B cell (primary cell): ENCODE data around the gene STMN3.

Experiments
- CTCF ChIP-seq: fragments of 200-600 bp; IDR thresholded peaks from one replicate; pipeline ENCODE4 v1.8.0; 2022; ENCODE audit warnings: antibody characterized with exemption, mild to moderate bottlenecking
- EZH2 ChIP-seq: IDR thresholded peaks from 2 replicates; pipeline ENCODE4 v1.6.1; 2012; ENCODE audit warnings: borderline replicate concordance, low read depth, mild to moderate bottlenecking, moderate library complexity, low read length; ENCODE audit not compliant: insufficient read depth, poor library complexity, severe bottlenecking

GRCh38 chr20:63686492-63687321 is 33.5 kb upstream of the STMN3 start:
- TF ChIP-seq CTCF (no peak), EZH2 (no peak)
